ENCODE data around the gene PHLDA2.

Gene PHLDA2

DNA sequence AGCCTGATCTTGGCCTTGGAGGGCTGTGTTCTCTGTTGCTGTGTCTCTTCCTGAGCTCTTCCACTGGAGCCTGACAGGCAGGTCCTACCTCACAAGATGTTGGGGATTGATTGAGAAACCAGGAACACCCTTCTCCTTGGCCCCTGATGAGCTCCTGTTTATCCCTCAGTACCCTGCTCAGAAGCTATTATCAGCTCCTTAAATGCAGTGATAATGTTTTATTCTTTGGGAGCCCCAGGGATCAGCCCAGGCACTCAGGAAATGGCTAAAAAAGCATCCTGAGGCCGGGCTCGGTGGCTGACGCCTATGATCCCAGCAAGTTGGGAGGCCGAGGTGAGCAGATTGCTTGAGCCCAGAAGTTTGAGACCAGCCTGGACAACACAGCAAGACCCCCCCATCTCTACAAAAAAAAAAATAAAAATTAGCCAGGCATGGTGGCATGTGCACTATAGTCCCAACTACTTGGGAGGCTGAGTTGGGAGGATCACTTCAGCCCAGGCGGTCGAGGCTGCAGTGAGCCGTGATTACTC is 4.9 kb upstream of the PHLDA2 start:
- Histone ChIP-seq H2BK12ac (ENCODE audit: low read length in 2 of 2) (peak overlapping the region in 1 of 2 experiments; percentile 76), H2AK5ac (ENCODE audit: low read length, severe bottlenecking) (peak overlapping the region; percentile 18), H4K8ac (ENCODE audit: low read length) (no peak overlapping the region), H3K23ac (ENCODE audit: low read length in 2 of 2) (no peak overlapping the region), H3K14ac (ENCODE audit: low read length in 2 of 2) (no peak overlapping the region), H4K91ac (ENCODE audit: low read length) (peak overlapping the region; percentile 91), H2BK120ac (ENCODE audit: low read depth, low read length) (no peak overlapping the region), H3K9me3 (ENCODE audit: control insufficient read depth, low read length) (peaks cover 9% of the 10 kb centered on the region), H3K9ac (ENCODE audit: low read length) (no peak overlapping the region), H2BK15ac (ENCODE audit: low read depth, poor library complexity, severe bottlenecking) (peak overlapping the region; percentile 13), H3K18ac (ENCODE audit: low read depth in 1 of 2, low read length in 2 of 2) (peak overlapping the region; percentile 16 to 51), H3K4me3 (ENCODE audit: insufficient read depth in 1 of 2, low read depth in 1 of 2, low read length in 2 of 2) (no peak overlapping the region), H2BK5ac (ENCODE audit: low read depth, low read length, poor library complexity, severe bottlenecking) (no peak overlapping the region), H3K27ac (ENCODE audit: low read length, poor library complexity, severe bottlenecking) (peak overlapping the region; percentile 2), H3K27me3 (ENCODE audit: control insufficient read depth in 1 of 2, insufficient read depth in 1 of 2, low read length in 2 of 2) (no peaks in the 10 kb centered on the region), H3K4me1 (ENCODE audit: control insufficient read depth, insufficient read depth, low read depth, low read length) (peaks cover 29% of the 10 kb centered on the region), H3K4me2 (ENCODE audit: low read length, poor library complexity, severe bottlenecking) (no peak overlapping the region), H3K36me3 (ENCODE audit: control insufficient read depth in 1 of 2, insufficient read depth in 2 of 2, low read depth in 1 of 2, low read length in 2 of 2) (peaks cover 0 to 3% of the 10 kb centered on the region in 2 experiments), H3K79me1 (replicated peaks; ENCODE audit: low read length, poor library complexity, severe bottlenecking) (peaks cover under 1% of the 10 kb centered on the region), H2AFZ (ENCODE audit: low read depth, low read length) (no peak overlapping the region), H3K4ac (ENCODE audit: low read depth in 1 of 2, low read length in 2 of 2) (no peak overlapping the region)
- 98% methylated on average over 7 of the region's 7 CpGs for WGBS
- DNase-seq, result no peak

DNA sequence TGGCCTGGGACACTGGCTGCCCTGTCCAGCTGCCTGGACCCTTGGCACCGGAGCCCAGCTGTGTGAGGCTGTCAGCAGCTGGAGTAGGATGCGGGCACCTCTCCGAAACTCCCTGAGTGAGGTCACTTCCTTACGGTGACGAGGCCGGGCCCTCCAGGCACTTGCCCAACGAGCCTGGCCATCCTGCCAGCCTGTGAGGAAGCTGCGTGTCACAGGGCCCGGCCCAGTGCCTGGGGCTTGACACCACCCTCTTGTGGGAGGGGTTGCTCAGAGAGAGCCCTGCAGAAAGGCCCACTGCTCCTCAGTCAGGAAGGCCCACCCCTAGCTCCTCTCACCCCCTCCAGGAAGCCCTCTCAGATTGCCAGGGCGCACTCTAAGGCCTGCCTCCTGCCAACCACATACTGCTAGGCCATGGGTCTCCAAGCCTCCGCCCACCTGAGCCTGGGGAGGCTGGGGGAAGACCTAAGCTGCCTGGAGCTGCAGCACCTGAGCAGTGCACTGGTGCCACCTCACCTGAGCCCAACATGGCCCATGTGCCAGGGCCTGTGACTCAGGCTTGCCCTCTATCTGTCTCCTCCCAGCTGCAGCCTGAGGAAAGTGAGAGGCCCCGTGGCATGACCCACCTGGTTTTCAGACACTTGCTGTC is 4.3 kb upstream of the PHLDA2 start:
- no peak overlapping the region for H2BK15ac ChIP-seq (ENCODE audit: low read depth, poor library complexity, severe bottlenecking)
- peak overlapping the region; percentile 82 for H4K8ac ChIP-seq (ENCODE audit: low read length)
- 50% methylated on average over 12 of the region's 12 CpGs for WGBS
- H3K4me3 ChIP-seq (ENCODE audit: insufficient read depth in 1 of 2, low read depth in 1 of 2, low read length in 2 of 2), result no peak overlapping the region
- H3K9ac ChIP-seq (ENCODE audit: low read length), result peak overlapping the region; percentile 61
- peaks cover 35% of the 10 kb centered on the region for H3K4me1 ChIP-seq (ENCODE audit: control insufficient read depth, insufficient read depth, low read depth, low read length)
- peak overlapping the region; percentile 59 to 76 for H2BK12ac ChIP-seq (ENCODE audit: low read length in 2 of 2)
- peak overlapping the region in 1 of 2 experiments; percentile 13 for H3K4ac ChIP-seq (ENCODE audit: low read depth in 1 of 2, low read length in 2 of 2)
- H3K14ac ChIP-seq (ENCODE audit: low read length in 2 of 2), result peak overlapping the region in 1 of 2 experiments; percentile 83
- no peak overlapping the region for H3K23ac ChIP-seq (ENCODE audit: low read length in 2 of 2)
- H2BK5ac ChIP-seq (ENCODE audit: low read depth, low read length, poor library complexity, severe bottlenecking), result no peak overlapping the region
- peaks cover 5% of the 10 kb centered on the region for H3K9me3 ChIP-seq (ENCODE audit: control insufficient read depth, low read length)
- peak overlapping the region; percentile 72 for H2AK5ac ChIP-seq (ENCODE audit: low read length, severe bottlenecking)
- peak overlapping the region; percentile 16 to 51 for H3K18ac ChIP-seq (ENCODE audit: low read depth in 1 of 2, low read length in 2 of 2)
- H3K79me1 ChIP-seq (replicated peaks; ENCODE audit: low read length, poor library complexity, severe bottlenecking), result no peaks in the 10 kb centered on the region
- no peak overlapping the region for H3K4me2 ChIP-seq (ENCODE audit: low read length, poor library complexity, severe bottlenecking)
- H2BK120ac ChIP-seq (ENCODE audit: low read depth, low read length), result no peak overlapping the region
- H4K91ac ChIP-seq (ENCODE audit: low read length), result peak overlapping the region; percentile 91
- peak; percentile 89 for DNase-seq
- H3K36me3 ChIP-seq (ENCODE audit: control insufficient read depth in 1 of 2, insufficient read depth in 2 of 2, low read depth in 1 of 2, low read length in 2 of 2), result peaks cover 0 to 3% of the 10 kb centered on the region in 2 experiments
- H3K27ac ChIP-seq (ENCODE audit: low read length, poor library complexity, severe bottlenecking), result peak overlapping the region; percentile 14
- no peaks in the 10 kb centered on the region for H3K27me3 ChIP-seq (ENCODE audit: control insufficient read depth in 1 of 2, insufficient read depth in 1 of 2, low read length in 2 of 2)
- no peak overlapping the region for H2AFZ ChIP-seq (ENCODE audit: low read depth, low read length)

DNA sequence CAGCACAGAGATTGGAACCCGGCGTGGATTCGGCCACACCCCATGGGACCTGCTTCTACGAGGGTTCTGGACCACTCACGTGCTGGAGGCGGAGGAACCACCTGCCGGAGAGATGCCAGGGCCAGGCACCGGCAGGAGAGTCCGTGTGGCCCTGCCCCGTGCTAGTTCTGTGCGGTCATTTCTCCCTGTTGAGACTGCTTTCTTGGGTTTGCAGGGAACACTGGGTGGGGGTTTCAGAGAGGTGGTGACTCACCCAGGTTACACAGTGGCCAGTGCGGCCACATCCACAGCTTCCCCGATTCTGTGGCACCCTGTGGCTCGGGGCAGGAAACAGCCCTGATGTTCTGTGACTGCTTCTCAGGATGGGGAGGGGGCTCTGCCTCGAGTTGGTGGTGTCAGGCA is 3.6 kb upstream of the PHLDA2 start:
- H4K91ac ChIP-seq (ENCODE audit: low read length), result no peak overlapping the region
- H3K4me2 ChIP-seq (ENCODE audit: low read length, poor library complexity, severe bottlenecking), result no peak overlapping the region
- no peak overlapping the region for H2AFZ ChIP-seq (ENCODE audit: low read depth, low read length)
- peak; percentile 71 for DNase-seq
- WGBS, result 76% methylated on average over 15 of the region's 15 CpGs
- peak overlapping the region; percentile 27 for H2AK5ac ChIP-seq (ENCODE audit: low read length, severe bottlenecking)
- no peaks in the 10 kb centered on the region for H3K27me3 ChIP-seq (ENCODE audit: control insufficient read depth in 1 of 2, insufficient read depth in 1 of 2, low read length in 2 of 2)
- peak overlapping the region; percentile 14 for H3K27ac ChIP-seq (ENCODE audit: low read length, poor library complexity, severe bottlenecking)
- H3K4ac ChIP-seq (ENCODE audit: low read depth in 1 of 2, low read length in 2 of 2), result peak overlapping the region; percentile 13 to 21
- H2BK5ac ChIP-seq (ENCODE audit: low read depth, low read length, poor library complexity, severe bottlenecking), result no peak overlapping the region
- peak overlapping the region in 1 of 2 experiments; percentile 59 for H2BK12ac ChIP-seq (ENCODE audit: low read length in 2 of 2)
- H3K9ac ChIP-seq (ENCODE audit: low read length), result peak overlapping the region; percentile 61
- peaks cover 0 to 3% of the 10 kb centered on the region in 2 experiments for H3K36me3 ChIP-seq (ENCODE audit: control insufficient read depth in 1 of 2, insufficient read depth in 2 of 2, low read depth in 1 of 2, low read length in 2 of 2)
- no peak overlapping the region for H2BK120ac ChIP-seq (ENCODE audit: low read depth, low read length)
- peak overlapping the region in 1 of 2 experiments; percentile 61 for H3K14ac ChIP-seq (ENCODE audit: low read length in 2 of 2)
- H2BK15ac ChIP-seq (ENCODE audit: low read depth, poor library complexity, severe bottlenecking), result peak overlapping the region; percentile 15
- H4K8ac ChIP-seq (ENCODE audit: low read length), result peak overlapping the region; percentile 82
- peak overlapping the region in 1 of 2 experiments; percentile 37 for H3K4me3 ChIP-seq (ENCODE audit: insufficient read depth in 1 of 2, low read depth in 1 of 2, low read length in 2 of 2)
- H3K79me1 ChIP-seq (replicated peaks; ENCODE audit: low read length, poor library complexity, severe bottlenecking), result no peaks in the 10 kb centered on the region
- peaks cover 4% of the 10 kb centered on the region for H3K9me3 ChIP-seq (ENCODE audit: control insufficient read depth, low read length)
- peaks cover 38% of the 10 kb centered on the region for H3K4me1 ChIP-seq (ENCODE audit: control insufficient read depth, insufficient read depth, low read depth, low read length)
- no peak overlapping the region for H3K23ac ChIP-seq (ENCODE audit: low read length in 2 of 2)
- peak overlapping the region in 1 of 2 experiments; percentile 51 for H3K18ac ChIP-seq (ENCODE audit: low read depth in 1 of 2, low read length in 2 of 2)
